Stimulated activated CD4-positive, alpha-beta T cell treated with anti-CD3 and anti-CD28 coated beads, TNF-alpha, amount 100 ng/mL, for 24 hours (primary cell): Measurements from ENCODE around the gene RASD2.
A peak's percentile ranks its signal among the peaks of the same experiment; 100 is the strongest.
"Not testable (repeated sequence)": the region's sequence is repeated elsewhere in the genome, so short reads cannot be mapped to it uniquely, and the experiment has no call there.

Experiments used
- DNase-seq, 3 experiments: peaks; one replicate each; pipeline ENCODE4 v3.0.0-alpha.2; 2020; ENCODE audit warnings: low read depth in 3 of 3

RASD2 gene

DNA sequence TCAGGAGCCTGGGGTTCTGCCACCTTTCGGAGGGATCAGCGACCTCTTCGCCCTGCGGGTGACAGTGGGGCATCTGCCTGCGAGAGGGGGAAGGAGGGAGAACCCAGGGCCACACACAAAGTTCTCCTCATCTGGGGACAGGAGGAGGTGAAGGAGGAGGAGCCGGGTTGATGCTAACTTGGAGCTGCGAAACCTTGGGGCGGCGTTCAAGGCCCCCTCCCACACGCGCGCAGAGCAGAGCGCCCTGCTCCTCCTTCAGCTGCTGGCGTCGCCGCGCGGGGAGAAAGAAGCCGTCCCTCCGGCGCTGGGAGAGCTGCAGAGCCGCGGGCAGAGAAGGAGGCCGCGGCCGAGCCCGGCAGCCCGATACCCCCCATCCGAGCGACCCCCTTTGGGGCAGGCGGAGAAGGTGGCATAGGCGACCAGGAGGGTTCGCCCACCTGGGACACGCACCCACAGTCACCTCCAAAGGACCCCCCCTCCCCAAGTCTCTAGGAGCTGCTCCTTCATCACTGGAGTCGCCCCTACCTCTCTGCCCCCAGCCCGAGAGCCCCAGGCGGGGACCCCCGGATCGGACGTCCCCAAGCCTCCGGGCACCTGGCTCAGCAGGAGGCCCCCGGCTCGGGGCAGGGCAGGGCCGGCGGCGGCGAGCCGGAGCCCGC is at the start of gene RASD2:
Gene RASD2, plus strand, starts transcription at position 237 of the 659 bp plus-strand sequence. CDS start 5,979 bp downstream, outside the sequence.
- DNase-seq = peak; percentile 21 to 44 (median 22)

- DNase-seq = not testable (repeated sequence)
Measured at GRCh38 chr22:35491061-35491907, 49.3 kb upstream of the RASD2 start.

GRCh38 chr22:35491908-35492380 is 48.7 kb upstream of the RASD2 start:
- DNase-seq = no peak

- no peak for DNase-seq
Measured at GRCh38 chr22:35493074-35493473, 47.6 kb upstream of the RASD2 start.

DNA sequence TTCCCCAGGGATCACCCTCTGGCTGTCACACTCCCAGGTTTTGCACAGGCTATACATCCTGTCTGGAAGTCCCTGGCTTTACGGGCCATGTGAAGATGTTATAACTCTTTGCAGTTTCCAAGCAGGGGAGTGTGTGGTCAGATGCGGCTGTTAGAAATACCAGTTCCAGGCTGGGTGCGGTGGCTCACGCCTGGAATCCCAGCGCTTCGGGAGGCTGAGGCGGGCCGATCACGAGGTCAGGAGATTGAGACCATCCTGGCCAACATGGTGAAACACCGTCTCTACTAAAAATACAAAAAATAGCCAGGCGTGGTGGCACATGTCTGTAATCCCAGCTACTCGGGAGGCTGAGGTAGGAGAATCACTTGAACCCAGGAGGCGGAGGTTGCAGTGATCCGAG is 44.9 kb upstream of the RASD2 start:
- not testable (repeated sequence) for DNase-seq

DNA sequence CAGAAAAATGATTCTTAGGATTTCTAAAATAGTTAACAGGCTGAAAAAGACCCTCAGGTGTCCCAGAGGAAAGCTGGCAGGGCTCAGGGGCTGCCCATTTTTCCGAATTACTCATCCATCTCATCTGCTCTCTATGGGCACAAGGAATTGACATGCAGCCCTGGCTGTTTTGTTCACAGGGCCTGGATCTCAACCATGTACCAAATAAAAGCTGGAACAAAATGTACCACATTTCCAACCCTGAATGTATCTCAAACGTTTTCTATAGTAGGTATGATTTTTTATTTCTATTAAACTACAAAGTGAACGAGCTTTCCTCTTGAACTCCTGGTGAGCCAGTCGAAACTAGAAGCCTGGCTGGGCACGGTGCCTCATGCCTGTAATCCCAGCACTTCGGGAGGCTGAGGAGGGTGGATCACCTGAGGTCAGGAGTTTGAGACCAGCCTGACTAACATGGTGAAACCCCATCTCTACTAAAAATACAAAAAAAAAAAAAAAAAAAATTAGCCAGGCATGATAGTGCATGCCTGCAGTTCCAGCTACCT is 43.8 kb upstream of the RASD2 start:
- DNase-seq = no peak

DNA sequence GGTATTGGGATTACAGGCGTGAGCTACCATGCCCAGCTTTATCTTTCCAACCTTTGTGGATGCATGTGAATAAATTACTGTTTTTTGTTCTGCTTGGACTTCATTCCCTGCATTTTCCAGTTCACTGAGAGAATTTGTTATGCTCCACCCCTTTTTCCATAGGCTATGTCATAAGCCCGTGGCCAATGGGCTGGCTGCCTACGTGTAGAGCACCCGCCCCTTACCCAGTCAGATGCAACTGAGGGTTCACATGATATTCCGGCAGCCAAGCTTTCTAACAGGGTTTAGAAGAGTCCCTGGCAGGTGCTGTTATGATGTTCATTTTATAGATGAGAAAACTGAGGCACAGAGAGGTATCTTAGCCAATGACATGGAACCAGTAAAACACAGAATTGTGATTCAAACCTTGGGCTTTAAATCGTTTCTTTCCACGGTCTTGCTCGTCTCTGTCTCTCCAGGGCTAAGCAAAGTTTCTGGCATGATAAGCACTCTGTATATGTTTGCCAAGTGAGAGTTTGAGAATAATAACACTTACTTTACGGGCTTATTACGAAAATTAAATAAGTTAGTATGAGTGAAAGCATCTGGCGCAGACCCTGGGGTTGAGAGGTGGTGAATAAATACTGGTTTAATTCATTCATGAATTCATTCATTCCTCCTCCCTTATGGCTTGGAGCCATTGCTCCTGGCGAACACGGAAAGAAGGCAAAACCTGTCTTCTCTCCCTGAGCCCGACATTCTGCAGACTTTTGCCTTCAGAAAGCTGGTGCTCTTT is 42.4 kb upstream of the RASD2 start:
- DNase-seq = no peak

DNA sequence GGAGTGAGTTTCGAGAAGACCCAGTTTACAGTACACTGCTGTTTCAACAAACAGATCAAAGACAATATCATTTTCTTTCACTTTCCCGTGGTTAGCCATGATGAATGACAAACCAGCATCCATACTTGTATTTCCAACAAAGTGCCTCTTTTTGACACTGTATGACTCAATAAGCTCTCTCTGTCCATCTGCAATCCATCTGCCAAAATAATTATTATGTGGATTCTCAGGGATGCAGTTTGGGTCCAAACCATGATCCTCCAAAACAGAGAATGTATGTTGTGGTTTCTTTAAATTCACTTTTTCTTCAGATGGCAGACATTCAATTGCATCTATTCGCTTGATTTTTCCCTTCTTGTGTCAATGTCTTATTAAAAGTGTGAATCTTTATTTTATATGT is 37.8 kb upstream of the RASD2 start:
- no peak for DNase-seq

DNA sequence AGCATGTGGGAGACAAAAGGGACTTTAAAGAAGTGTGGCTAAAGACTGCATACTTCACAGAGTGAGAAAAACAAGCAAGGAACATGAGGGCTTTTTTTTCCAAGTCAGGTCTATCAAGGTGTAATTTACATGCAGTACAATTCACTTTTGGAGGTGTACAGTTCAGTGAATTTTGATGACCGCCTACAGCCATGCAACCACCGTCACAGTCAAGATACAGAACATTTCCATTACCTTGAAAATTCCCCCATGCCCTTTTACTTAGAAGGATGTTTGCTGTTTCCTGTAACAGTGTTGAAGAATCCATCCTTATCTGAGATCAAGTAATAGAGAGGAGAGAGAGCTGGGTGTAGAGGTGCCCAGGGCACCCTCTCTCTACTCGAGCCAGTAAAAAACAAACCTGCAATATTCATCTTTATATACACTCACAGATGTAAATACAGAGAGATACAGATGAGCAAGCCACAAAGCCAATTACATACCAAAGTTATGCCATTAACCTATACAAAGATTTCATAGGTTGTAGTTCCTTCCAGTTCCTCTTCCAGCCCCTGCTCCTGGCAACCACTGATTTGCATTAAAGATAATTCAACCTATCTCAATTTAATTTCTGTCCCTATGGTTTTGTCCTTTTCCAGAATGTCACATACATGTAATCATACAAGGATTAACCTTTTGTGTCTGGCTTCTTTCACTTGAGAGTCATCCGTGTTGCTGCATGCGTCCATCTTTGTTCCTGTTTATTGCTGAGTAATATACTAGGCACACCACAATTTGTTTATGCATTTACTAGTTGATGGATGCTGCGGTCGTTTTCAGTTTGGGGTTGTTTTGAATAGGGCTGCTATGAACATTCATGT is 35.0 kb upstream of the RASD2 start:
- no peak for DNase-seq

DNA sequence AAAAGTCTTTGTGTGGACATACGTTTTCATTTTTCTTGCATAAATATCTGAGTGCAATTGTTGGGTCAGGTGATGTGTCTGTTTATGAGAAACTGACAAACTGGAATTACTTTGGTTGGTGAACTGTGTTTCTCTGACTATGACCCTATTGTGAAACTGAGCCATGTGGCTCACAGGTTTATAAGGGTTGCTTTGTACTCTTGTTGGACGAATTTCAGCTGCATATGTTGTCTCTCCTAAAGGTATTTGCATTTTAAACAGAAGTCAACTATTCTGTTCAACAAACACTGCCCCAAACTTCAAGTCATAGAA is 34.4 kb upstream of the RASD2 start:
- DNase-seq = no peak

GRCh38 chr22:35507851-35508250 is 32.8 kb upstream of the RASD2 start:
- DNase-seq = not testable (repeated sequence)

DNA sequence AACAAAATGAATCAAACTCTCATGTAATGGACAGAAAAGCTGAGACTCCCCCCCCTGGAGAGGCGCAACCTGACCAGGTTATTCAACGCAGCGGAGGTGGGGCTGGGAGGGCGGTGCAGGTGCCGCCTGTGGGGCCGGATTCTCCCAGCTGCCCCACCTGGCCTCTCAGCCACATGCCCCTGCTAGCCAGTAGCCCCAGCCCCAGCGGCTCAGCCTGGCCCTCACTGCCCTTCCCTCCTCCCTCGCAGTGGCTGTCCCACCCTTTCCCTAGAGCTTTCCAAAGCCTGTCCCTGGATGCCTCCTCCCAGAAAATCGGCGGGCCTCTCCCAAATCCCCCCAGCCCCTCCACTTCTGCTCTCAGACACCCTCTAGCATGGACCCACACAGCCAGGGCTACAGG is 31.2 kb upstream of the RASD2 start:
- no peak for DNase-seq

DNA sequence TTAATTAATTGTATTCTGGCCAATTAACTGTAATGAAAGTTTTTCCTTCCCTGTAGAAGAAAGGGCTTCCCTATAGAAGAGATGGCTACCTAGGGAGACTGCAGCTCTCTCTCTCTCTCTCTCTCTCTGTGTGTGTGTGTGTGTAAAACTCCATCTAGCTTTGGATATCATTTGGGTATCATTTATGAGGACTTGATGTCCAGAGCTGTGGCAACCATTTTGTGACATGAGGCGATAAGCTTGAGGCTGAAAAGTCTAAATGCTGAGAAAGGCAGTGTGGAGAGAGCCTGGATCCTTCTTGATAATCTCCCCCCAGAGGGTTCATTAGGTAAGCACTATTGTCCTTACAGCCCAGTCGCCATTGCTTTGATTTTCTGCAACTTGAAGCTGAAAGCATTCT is 30.7 kb upstream of the RASD2 start:
- no peak for DNase-seq

- no peak for DNase-seq
Measured at GRCh38 chr22:35510481-35510934, 30.1 kb upstream of the RASD2 start.

GRCh38 chr22:35510951-35511350 is 29.7 kb upstream of the RASD2 start:
- DNase-seq = no peak

GRCh38 chr22:35514366-35514765 is 26.3 kb upstream of the RASD2 start:
- DNase-seq = no peak

DNA sequence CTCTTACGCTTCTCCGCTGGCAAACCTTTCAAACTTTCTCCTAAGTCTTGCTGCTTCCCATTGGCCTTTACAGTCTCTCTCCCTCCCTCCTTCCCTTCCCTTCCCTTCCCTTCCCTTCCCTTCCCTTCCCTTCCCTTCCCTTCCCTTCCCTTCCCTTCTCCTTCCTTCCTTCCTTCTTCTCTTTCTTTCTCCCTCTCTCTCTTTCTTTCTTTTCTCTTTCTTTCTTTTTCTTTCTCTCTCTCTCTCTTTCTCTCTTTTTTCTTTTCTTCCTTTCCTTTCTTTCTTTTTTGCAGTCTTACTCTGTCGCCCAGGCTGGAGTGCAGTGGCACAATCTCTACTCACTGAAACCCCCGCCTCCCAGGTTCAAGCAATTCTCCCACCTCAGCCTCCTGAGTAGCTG is 24.7 kb upstream of the RASD2 start:
- DNase-seq = not testable (repeated sequence)

DNA sequence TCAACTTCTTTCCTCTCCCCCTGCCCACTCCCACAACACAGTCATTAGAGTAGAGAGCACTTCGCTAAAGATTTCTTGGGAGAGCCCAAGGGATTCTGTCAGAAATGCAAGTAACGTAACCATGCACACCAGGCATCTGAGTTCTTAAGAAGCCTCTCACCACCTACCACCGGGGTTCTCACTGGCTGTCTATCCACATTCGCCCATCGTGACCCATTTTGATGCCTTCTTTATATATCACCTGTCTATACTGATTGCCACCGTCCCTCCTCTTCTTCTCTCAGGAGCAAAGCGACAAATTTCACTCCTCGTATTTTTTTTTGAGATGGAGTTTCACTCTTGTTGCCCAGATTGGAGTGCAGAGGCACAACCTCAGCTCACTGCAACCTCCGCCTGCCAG is 23.9 kb upstream of the RASD2 start:
- no peak for DNase-seq

DNA sequence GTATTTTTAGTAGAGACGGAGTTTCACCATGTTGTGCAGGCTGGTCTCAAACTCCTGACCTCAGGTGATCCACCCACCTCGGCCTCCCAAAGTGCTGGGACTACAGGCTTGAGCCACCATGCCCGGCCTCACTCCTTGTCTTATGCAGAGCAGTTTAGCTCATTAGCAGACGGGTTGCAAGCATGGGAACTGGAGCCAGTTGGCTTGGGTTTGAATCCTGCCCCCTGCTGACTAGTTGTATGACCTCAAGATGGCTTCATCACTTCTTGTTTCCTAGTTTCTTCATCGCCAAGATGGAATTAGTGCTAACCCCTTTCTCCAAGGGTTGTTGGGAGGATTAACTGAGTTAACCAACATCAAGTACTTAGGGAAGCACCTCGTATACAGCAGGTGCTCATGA is 23.4 kb upstream of the RASD2 start:
- DNase-seq = no peak

- DNase-seq = no peak
Measured at GRCh38 chr22:35517769-35518530, 22.7 kb upstream of the RASD2 start.
